Activated CD8-positive, alpha-beta memory T cell treated with anti-CD3 and anti-CD28 coated beads for 24 hours (primary cell): ENCODE measurements around the gene SP2.

Source experiments
- DNase-seq: peaks from one replicate; pipeline ENCODE4 v3.0.0-alpha.2; 2020

The SP2 gene

GRCh38 chr17:47953909-47954308 is 57.9 kb downstream of the SP2 start:
- DNase-seq: no peak

DNA sequence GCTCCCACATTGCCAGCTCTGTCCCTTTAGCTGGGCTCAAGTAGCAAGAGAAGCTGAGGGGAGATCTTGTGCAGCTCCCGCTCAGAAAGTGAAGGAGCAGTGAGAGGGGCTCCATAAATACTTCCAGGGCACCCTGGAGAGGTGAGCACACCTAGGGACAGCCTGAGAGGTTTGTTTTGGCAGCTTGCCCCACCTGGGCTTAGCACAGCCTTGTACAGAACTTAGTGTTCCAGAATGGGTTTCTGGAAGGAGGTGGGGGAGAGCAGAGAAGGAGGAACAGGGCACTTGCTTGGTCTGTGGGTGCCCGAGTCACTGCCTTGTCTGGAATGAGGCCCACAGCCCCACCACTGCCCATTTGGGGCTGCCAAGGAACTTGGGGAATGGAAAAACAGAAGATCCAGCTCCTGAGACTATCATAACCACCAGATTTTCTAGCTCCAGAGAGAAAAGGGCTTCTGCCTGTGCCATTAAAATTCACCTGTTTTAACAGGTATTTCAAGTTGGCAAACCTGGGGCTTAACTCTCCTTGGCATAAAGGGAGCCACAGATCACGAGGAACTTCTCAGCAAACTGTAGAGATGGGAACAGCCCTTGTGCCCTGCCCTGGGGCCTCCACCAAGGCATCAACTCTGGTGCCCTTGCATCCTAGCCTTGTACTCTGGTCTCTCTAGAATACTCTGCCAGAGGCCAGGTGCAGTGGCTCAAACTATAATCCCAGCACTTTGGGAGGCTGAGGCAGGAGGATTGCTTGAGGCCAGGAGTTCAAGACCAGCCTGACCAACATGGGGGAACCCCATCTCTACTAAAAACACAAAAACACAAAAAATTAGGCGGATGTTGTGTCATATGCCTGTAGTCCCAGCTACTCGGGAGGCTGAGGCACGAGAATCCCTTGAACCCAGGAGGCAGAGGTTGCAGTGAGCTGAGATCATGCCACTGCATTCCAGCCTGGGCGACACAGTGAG is 59.7 kb downstream of the SP2 start:
- DNase-seq: no peak

GRCh38 chr17:47956791-47957590 is 61.0 kb downstream of the SP2 start:
- DNase-seq: no peak

GRCh38 chr17:47957591-47958490 is 61.8 kb downstream of the SP2 start, which contains the start of gene PRR15L:
Gene PRR15L (minus strand): TSS chr17:47957883. CDS start chr17:47953234, 4,649 bp downstream.
- DNase-seq: no peak

GRCh38 chr17:47959825-47960655 is 64.0 kb downstream of the SP2 start:
- DNase-seq: no peak

- DNase-seq: no peak
Measured at GRCh38 chr17:47961406-47961805, 65.4 kb downstream of the SP2 start.

DNA sequence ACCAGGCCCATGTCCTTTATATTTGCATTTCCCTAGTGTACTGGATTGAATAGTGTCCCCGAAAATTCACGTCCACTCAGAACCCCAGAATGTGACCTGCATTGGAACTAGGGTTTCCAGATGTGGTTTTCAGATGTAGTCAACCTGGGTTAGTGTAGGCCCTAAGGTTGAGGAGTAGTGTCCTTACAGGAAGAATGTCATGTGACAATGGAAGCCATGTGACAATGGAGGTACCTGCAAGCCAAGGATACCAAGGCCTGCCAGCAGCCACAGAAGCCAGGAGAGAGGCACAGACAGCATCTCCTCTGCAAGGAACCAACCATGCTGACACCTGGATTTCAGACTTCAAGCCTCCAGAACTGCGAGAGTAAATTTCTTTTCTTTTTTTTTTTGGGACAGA is 66.9 kb downstream of the SP2 start:
- no peak for DNase-seq

DNA sequence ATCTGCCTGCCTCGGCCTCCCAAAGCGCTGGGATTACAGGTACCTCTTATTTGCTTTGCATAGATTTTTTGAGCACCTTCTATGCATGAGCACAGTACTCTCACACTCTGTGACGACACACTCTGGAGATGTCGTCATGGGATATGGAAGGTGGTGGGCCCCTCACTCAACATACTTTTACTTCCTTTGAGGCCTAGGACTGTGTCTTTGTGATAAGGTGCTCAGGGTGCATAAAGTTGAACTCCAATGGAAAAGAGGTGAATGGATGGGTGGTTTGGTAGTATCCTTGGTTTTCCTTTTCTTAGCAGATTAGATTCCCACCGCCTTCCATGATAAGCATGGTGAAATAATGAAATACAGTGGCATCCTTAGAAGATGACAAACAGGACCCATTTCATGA is 68.8 kb downstream of the SP2 start:
- DNase-seq: no peak

- DNase-seq: no peak
Measured at GRCh38 chr17:47966079-47966519, 70.1 kb downstream of the SP2 start.

GRCh38 chr17:47967607-47968252 is 71.7 kb downstream of the SP2 start:
- DNase-seq: no peak

DNA sequence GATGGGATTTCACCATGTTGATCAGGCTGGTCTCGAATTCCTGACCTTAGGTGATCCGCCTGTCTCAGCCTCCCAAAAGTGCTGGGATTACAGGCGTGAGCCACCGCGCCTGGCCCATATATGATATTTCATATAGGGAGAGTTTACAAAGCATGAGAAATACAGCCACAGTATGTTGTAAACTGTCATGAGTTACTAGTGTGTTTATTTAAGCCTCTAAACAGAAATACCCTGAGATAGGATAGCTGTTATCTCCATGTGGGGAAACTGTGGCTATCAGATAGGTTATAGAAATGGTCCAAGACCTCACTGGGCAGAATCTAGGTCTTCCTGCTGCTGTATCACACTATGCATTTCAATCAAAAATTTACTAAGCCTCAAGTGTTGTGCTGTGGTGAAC is 72.8 kb downstream of the SP2 start:
- DNase-seq: no peak

- DNase-seq: peak; percentile 60
Measured at GRCh38 chr17:47969930-47970724, 74.1 kb downstream of the SP2 start.

GRCh38 chr17:47970725-47971499 is 74.9 kb downstream of the SP2 start, which contains the start of gene CDK5RAP3:
Gene CDK5RAP3 (plus strand): TSS chr17:47971113. CDS start chr17:47971147, 34 bp downstream.
- DNase-seq: peak; percentile 99

- no peak for DNase-seq
Measured at GRCh38 chr17:47973541-47973940, 77.5 kb downstream of the SP2 start.

GRCh38 chr17:47975189-47975822 is 79.3 kb downstream of the SP2 start:
- no peak for DNase-seq

DNA sequence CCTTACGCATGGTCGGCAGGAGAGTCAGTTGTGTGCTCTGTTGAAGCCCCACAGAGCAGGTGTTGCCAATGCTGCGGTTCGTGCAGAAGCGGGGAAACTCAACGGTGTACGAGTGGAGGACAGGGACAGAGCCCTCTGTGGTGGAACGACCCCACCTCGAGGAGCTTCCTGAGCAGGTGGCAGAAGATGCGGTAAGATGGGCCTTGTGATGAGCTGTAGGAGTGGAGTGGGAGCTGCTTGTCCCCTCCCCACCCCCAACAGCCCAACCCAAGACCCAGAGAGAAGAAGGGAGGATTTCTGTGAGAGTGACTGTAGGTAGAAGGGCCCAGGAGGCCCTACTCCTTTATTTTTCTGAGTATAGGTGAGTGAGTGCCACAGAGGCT is 79.8 kb downstream of the SP2 start:
- no peak for DNase-seq

DNA sequence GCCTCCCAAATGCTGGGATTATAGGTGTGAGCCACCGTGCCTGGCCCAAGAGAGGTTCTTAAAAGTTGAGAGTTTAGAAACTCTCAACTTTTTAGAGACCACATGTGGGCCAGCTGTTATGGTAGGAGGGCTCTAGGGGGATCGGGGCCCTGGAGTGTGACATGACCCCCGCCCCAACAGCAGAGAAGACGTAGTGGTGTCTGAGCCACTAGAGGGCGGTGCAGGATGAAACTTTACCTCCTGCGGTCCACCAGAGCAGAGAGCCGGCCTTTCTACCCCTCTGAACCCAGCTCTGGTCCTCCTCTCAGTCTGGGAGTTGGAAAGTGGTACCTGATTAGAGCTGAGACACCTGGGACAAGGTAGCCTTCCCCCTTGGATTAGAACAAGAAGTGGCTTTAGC is 82.3 kb downstream of the SP2 start:
- peak; percentile 68 for DNase-seq
